HS-27A (cell line): ENCODE results near the gene RNF144B.
A peak's percentile ranks its signal among the peaks of the same experiment; 100 is the strongest.
"Not testable (repeated sequence)": the region's sequence is repeated elsewhere in the genome, so short reads cannot be mapped to it uniquely, and the experiment has no call there.

Source experiments
- DNase-seq: peaks from one replicate; pipeline ENCODE4 v3.0.0-alpha.2; 2012; ENCODE audit warnings: low read depth, missing footprints

The RNF144B gene

GRCh38 chr6:18409602-18410001 lies 22.5 kb downstream of the RNF144B start:
- DNase-seq, result not testable (repeated sequence)

- no peak for DNase-seq
Measured at GRCh38 chr6:18410412-18410811, 23.3 kb downstream of the RNF144B start.

GRCh38 chr6:18412068-18412467 lies 24.9 kb downstream of the RNF144B start:
- DNase-seq, result no peak

GRCh38 chr6:18412644-18413043 lies 25.5 kb downstream of the RNF144B start:
- peak; percentile 39 for DNase-seq

- DNase-seq, result no peak
Measured at GRCh38 chr6:18413381-18413780, 26.2 kb downstream of the RNF144B start.

GRCh38 chr6:18414116-18414515 lies 27.0 kb downstream of the RNF144B start:
- no peak for DNase-seq

GRCh38 chr6:18415207-18415606 lies 28.1 kb downstream of the RNF144B start:
- no peak for DNase-seq

GRCh38 chr6:18415671-18416340 lies 28.7 kb downstream of the RNF144B start:
- DNase-seq, result no peak

GRCh38 chr6:18416341-18416679 lies 29.2 kb downstream of the RNF144B start:
- no peak for DNase-seq

GRCh38 chr6:18420328-18420727 lies 33.2 kb downstream of the RNF144B start:
- no peak for DNase-seq

- no peak for DNase-seq
Measured at GRCh38 chr6:18422136-18422535, 35.0 kb downstream of the RNF144B start.

GRCh38 chr6:18423426-18423825 lies 36.3 kb downstream of the RNF144B start:
- no peak for DNase-seq

GRCh38 chr6:18424201-18424600 lies 37.1 kb downstream of the RNF144B start:
- DNase-seq, result no peak

GRCh38 chr6:18425218-18425617 lies 38.1 kb downstream of the RNF144B start:
- no peak for DNase-seq

GRCh38 chr6:18427296-18427695 lies 40.1 kb downstream of the RNF144B start:
- DNase-seq, result no peak

- no peak for DNase-seq
Measured at GRCh38 chr6:18429655-18430297, 42.6 kb downstream of the RNF144B start.

GRCh38 chr6:18431581-18431980 lies 44.4 kb downstream of the RNF144B start:
- no peak for DNase-seq

GRCh38 chr6:18432180-18432579 lies 45.0 kb downstream of the RNF144B start:
- no peak for DNase-seq

- no peak for DNase-seq
Measured at GRCh38 chr6:18432619-18433018, 45.5 kb downstream of the RNF144B start.

- DNase-seq, result no peak
Measured at GRCh38 chr6:18433059-18433458, 45.9 kb downstream of the RNF144B start.

- DNase-seq, result no peak
Measured at GRCh38 chr6:18436341-18436740, 49.2 kb downstream of the RNF144B start.

GRCh38 chr6:18439581-18439980 lies 52.4 kb downstream of the RNF144B start:
- no peak for DNase-seq

GRCh38 chr6:18441251-18441979 lies 54.3 kb downstream of the RNF144B start:
- no peak for DNase-seq
